IMR-90 (cell line): ENCODE measurements around the gene LMAN2. TPM values are rescaled to one million over a fixed set of nuclear protein-coding genes. Genes with fewer than 3 reads are reported as not detected.

Experiments
- CTCF ChIP-seq: conservative IDR thresholded peaks from 2 replicates; pipeline ENCODE4 v1.5.1; 2012; ENCODE audit warnings: mild to moderate bottlenecking, low read depth, low read length, improper control_type of control experiment
- polyA plus RNA-seq, 3 experiments: library from polyadenylated mRNA; depleted of rRNA; stranded (reverse); fragments of >200 nt; gene quantifications; 2 replicates each; pipeline ENCODE4 v1.2.3, GENCODE V29; 2012; ENCODE audit warnings: low replicate concordance in 1 of 3
- total RNA-seq: library from RNA; depleted of rRNA; stranded (reverse); fragments of >200 nt; gene quantifications from 2 replicates; pipeline ENCODE4 v1.2.3, GENCODE V29; 2012

The LMAN2 gene
- total and polyA plus RNA-seq, 2 of the 4 experiments (the other 2 are of a cell fraction), result 253 to 303 TPM

GRCh38 chr5:177390363-177391300, 39.2 kb upstream of the LMAN2 start (continued):
- peak; percentile 95 for TF ChIP-seq CTCF
